ENCODE measurements around the gene ZNF197. TPM values are rescaled to one million over a fixed set of nuclear protein-coding genes. Genes with fewer than 3 reads are reported as not detected.

The ZNF197 gene
- total RNA-seq, result 15.1 and 17.0 TPM in 2 replicates

GRCh38 chr3:44624749-44625480 is at the start of gene ZNF197:
TSS of gene ZNF197 (plus strand) at chr3:44625036. CDS start at chr3:44629155, 4,119 bp downstream.

GRCh38 chr3:44584646-44585501 is 40.0 kb upstream of the ZNF197 start, which contains the start of gene ZNF660:
TSS of gene ZNF660 (plus strand) at chr3:44584964. CDS start at chr3:44594194, 9,230 bp downstream.

GRCh38 chr3:44648564-44649229 is 23.9 kb downstream of the ZNF197 start, which contains the start of gene ZNF35:
TSS of gene ZNF35 (plus strand) at chr3:44648732. CDS start at chr3:44651068, 2,336 bp downstream.

Other genes starting within 250 kb of the ZNF197 start
- gene ZNF445, start 147.4 kb upstream of the ZNF197 start, total RNA-seq, result 6.5 and 8.2 TPM in 2 replicates
- gene ZKSCAN7, start 69.8 kb upstream of the ZNF197 start, total RNA-seq, result 5.2 and 5.7 TPM in 2 replicates
- 1.1 and 1.5 TPM in 2 replicates for gene ZNF660, start 40.1 kb upstream of the ZNF197 start, total RNA-seq
- gene ZNF35, start 23.7 kb downstream of the ZNF197 start, total RNA-seq, result 10.4 and 10.7 TPM in 2 replicates
- gene ZNF502, start 87.6 kb downstream of the ZNF197 start, total RNA-seq, result 5.2 and 5.9 TPM in 2 replicates
- 6.1 and 7.3 TPM in 2 replicates for gene ZNF501, start 104.6 kb downstream of the ZNF197 start, total RNA-seq
- 19.7 and 21.8 TPM in 2 replicates for gene KIAA1143, start 136.6 kb downstream of the ZNF197 start, total RNA-seq
- gene KIF15, start 136.8 kb downstream of the ZNF197 start, total RNA-seq, result 6.5 and 11.0 TPM in 2 replicates
- 20.5 and 22.3 TPM in 2 replicates for gene TMEM42, start 236.9 kb downstream of the ZNF197 start, total RNA-seq
- 0.13 TPM in 1 of 2 replicates, not detected in the other for gene TGM4, start 249.6 kb downstream of the ZNF197 start, total RNA-seq

All from aortic smooth muscle cell (primary cell).